Retinal pigment epithelial cell (primary cell): ENCODE data around the gene GALNT7.
A peak's percentile ranks its signal among the peaks of the same experiment; 100 is the strongest.

Experiments used
- DNase-seq: peaks from one replicate; pipeline ENCODE4 v3.0.0-alpha.2; 2010; ENCODE audit warnings: low read depth
- H3K4me3 ChIP-seq: 2 replicates; pipeline ENCODE4 v1.5.1; 2011; ENCODE audit warnings: mild to moderate bottlenecking, low read length, control low read depth, moderate library complexity
- CTCF ChIP-seq: conservative IDR thresholded peaks from 2 replicates; pipeline ENCODE4 v1.5.1; 2011; ENCODE audit warnings: low read depth, low read length, control low read depth, inconsistent platforms

GALNT7 gene

GRCh38 chr4:173301518-173302201 lies 133.0 kb downstream of the GALNT7 start:
- TF ChIP-seq CTCF, result peak; percentile 78
- no peak for DNase-seq
- H3K4me3 ChIP-seq, result no peak overlapping the region

DNA sequence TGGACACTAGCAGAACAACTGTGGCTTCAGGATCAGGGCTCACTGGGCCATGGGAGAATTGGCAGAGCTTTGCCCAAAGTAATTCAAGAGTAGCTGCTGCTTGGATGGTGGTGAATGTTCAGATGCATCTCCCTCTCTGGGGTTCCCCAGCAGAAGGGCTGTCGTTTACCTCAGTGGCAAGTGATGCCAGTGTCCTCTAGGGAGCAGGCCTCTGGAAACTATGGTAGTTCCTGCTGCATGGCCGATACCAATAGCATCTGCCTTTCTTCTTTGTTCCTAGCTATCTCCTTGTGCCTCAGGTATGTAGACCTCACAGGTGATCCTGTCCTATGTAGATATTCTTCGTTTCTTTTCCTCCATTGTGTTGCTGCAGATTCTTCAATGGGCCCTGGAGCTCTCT lies 139.2 kb downstream of the GALNT7 start:
- DNase-seq, result no peak
- H3K4me3 ChIP-seq, result no peak overlapping the region
- no peak for TF ChIP-seq CTCF

DNA sequence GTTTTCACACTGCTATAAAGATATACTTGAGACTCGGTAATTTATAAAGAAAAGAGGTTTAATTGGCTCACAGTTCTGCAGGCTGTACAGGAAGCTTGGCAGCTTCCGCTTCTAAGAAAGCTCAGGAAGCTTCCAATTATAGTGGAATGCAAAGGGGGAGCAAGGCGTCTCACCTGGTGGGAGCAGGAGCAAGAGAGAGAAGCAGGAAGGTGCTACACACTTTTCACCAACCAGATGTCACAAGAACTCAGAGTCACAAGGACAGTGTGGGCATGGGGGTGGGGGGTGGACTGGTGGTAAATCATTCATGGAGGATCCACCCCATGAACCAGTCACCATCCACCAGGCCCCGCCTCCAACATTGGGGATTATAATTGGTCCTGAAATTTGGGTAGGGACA lies 142.8 kb downstream of the GALNT7 start:
- TF ChIP-seq CTCF, result no peak
- H3K4me3 ChIP-seq, result no peak overlapping the region
- DNase-seq, result no peak

GRCh38 chr4:173314715-173315114 lies 146.1 kb downstream of the GALNT7 start:
- H3K4me3 ChIP-seq, result no peak overlapping the region
- TF ChIP-seq CTCF, result no peak

GRCh38 chr4:173316060-173316459 lies 147.4 kb downstream of the GALNT7 start:
- DNase-seq, result no peak
- H3K4me3 ChIP-seq, result no peak overlapping the region

More at GRCh38 chr4:173314715-173315114, 146.1 kb downstream of the GALNT7 start:
- DNase-seq, result no peak

DNA sequence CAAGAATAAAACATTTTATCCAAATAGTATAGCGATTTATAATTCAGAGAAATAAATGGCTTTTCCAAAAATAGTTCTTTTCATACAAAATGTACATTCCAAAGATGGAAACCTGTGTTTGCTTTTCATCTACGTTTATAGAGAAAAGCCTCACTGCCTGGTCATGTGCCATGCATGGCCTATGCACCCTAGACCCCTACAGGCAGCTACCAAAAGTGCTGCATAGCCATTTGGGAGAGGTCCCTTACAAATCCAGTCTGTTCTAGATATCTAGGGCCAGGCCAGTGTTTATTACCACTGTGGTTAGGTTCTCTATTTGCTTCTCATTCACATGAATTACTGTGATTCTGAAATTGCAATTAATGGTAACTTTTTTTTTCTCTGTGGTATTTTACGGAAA lies 148.4 kb downstream of the GALNT7 start:
- H3K4me3 ChIP-seq, result no peak overlapping the region
- peak; percentile 36 for TF ChIP-seq CTCF
- DNase-seq, result no peak

More at GRCh38 chr4:173316060-173316459, 147.4 kb downstream of the GALNT7 start:
- no peak for TF ChIP-seq CTCF

GRCh38 chr4:173318240-173318639 lies 149.6 kb downstream of the GALNT7 start:
- DNase-seq, result no peak
- no peak for TF ChIP-seq CTCF
- H3K4me3 ChIP-seq, result no peak overlapping the region
